GM21381 (cell line): Measurements from ENCODE around the gene REV3L.

Experiments used
- ATAC-seq: cut with Tn5 transposase; IDR thresholded peaks from one replicate; pipeline ENCODE4 v1.9.1; 2021; ENCODE audit warnings: mild to moderate bottlenecking, moderate library complexity; ENCODE audit not compliant: unreplicated experiment

REV3L gene

DNA sequence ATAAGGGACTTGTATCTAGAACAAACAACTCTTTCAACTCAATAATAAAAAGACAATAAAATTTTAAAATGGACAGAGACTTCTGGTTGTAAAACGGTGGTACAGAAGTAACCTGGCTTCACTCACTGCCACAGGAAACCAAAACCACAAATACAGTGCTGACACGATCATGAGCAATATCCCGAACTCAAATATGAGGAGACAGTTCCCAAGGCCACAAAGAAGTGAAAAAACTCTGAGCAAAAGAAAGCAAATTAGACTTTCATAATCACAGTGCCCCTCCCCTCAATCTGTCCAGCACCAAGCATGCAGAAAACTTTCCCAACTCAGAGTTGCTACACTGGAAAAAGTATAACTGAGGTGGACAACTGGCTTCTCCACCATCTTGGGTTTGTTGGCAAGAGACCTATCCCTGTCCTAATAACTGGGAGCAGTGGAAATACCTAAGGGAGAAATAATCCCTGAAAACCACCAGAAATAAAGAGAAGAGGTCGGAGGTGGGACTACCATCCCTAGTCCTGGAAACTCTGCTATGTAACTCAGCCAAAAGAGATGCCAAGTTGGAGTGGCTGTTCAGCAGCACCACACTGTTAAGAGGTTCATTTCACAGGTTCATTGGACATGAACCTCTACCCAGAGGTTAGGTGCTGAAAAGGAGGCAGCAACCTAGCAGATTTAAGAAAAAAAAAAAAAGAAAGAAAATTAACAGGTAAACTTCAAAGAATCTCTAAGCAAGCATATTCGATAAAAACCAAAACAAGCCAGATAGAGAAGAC, 55.5 kb downstream of the REV3L start:
- peak; percentile 72 for ATAC-seq

GRCh38 chr6:111423960-111424846, 58.8 kb downstream of the REV3L start:
- ATAC-seq: no peak

DNA sequence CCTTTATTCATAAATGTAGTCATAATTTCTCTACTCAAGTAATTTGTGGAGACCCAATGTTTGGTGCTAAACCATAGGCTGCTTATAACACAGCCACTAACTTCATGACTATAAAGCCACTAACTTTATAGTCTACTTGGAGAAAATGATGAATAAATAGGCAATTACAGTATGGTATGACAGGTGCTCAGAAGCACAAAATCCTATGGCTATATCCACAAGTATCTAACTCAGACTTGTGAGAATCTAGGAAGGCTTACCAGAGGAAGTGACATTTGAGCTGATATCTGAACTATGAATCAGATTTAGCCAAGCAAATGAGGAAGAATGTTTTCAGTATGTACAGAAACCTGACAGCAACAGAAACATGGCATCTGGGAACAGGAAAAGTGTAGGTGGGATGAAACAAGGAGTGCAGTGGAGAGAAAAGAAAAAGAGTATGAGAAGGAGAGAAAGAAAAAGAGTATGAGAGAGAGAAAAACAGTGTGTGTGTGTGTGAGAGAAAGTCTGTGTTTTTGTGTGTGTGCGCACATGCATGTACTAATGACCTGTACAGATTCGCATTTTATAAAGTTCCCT, 59.9 kb downstream of the REV3L start:
- ATAC-seq: no peak

DNA sequence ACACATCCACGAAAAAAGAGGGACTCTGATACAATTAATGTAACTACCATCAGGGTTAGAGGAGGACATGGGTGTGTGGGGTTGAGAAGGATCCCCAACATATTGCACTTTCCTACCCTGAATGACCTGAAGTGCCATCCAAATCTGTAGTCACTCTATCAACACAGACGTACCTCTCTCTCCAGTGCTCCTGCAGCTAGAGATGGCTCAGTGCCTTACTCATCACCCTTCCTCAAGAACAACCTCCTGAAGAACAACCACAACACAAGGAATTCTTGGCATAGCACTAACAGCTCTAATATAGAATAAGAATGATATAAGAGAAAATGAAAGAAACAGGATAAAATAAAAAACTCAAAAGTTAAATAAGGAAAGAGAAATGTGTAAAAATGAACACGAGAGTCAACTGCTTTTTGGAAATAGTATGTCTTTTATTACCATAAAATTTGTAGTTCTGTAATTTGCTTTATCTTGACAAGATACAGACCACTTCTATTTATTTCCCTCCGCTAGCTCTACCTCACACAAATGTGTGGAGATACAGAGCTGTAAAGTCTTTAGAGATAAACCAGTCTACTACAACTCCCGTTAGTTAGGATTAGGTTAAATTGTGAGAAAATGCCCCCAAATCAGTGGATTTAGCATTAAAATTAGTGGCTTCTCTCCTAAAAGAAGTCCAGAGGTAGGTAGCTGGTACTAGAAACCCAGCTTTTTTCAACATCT, 63.9 kb downstream of the REV3L start:
- no peak for ATAC-seq

- no peak for ATAC-seq
Observed at GRCh38 chr6:111417946-111418345, 65.1 kb downstream of the REV3L start.

- ATAC-seq: no peak
Observed at GRCh38 chr6:111417181-111417585, 65.8 kb downstream of the REV3L start.

- no peak for ATAC-seq
Observed at GRCh38 chr6:111416529-111416928, 66.5 kb downstream of the REV3L start.

DNA sequence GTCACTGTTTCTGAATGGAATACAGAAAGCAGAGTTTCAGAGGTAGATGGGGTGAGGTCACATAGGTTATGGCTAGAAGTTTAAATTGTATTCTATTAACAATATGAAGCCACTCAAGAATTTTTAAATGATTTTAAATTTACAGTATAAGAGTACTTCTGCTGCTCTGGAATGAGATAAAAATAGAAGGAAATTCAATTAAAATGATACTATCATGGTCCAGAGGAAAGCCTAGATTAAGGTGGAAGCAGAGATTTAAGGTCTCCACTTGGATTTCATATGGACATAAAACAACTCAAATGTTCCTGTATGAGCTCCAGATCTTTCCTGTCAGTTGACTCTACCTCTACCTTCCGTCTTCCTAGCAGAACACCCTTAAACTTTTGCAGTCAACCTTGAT, 68.6 kb downstream of the REV3L start:
- no peak for ATAC-seq

- peak; percentile 45 for ATAC-seq
Observed at GRCh38 chr6:111411978-111412566, 70.9 kb downstream of the REV3L start.

- ATAC-seq: no peak
Observed at GRCh38 chr6:111411046-111411445, 72.0 kb downstream of the REV3L start.

DNA sequence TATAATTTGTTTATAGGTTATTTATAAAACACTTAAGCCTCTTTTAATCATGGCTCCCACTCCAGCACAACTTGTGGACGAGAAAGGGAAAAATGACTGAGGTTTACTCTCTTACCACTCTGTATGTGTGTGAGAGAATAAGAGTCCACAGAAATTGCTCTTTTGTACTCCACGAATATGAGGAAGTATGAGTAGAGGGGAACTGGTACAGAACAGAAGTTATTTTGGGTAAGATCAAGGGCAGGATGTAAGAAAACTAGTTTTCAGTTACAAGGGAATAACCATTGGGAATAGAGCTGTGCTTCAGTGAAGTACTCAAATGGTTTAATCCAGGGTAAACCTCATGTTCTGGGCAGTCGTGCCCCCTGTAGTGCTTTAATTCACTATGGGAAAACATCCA, 72.6 kb downstream of the REV3L start:
- ATAC-seq: no peak

DNA sequence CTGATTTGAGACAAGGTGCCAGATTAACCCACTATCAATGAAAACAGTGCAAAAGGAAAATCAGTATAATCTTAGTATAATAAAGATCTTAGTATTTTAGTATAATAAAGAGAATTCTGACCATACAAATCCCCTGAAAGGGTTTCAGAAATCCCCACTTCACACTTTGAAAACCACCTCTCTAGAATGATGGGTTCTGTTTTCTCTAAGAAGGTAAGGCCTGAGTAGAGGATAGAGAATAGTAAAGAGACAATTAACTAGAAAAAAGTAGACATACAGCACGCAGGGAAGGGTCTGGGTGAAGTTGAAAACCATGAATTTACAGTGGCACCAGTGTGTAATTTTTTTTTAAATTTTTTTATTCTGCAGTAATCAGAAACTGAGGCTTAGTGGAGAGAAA, 73.6 kb downstream of the REV3L start:
- no peak for ATAC-seq

- ATAC-seq: no peak
Observed at GRCh38 chr6:111407686-111408085, 75.3 kb downstream of the REV3L start.

DNA sequence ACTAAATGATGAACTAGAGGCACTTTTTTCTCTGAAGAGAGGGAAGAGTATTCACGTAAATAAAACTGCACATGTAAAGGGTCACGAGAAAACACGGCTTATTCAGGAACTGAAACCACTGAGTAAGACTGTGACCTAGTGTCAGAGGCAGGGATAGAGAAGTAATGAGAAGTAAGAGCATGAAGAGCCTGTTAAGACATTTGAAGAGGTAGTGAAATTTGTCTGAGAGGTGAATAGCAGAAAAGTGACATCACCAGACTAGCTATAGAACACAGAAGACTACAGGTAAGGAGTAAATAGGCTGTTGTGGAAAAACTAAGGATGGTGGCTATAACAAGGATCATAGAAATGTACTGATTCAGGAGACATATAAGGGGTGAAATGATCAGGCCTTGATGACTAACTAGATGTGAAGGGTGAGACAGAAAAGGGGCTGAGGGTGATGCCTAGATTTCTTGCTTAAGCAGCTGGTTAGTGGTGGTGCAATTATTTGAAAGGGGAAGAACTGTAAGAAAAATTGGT, 76.8 kb downstream of the REV3L start:
- ATAC-seq: peak; percentile 99

DNA sequence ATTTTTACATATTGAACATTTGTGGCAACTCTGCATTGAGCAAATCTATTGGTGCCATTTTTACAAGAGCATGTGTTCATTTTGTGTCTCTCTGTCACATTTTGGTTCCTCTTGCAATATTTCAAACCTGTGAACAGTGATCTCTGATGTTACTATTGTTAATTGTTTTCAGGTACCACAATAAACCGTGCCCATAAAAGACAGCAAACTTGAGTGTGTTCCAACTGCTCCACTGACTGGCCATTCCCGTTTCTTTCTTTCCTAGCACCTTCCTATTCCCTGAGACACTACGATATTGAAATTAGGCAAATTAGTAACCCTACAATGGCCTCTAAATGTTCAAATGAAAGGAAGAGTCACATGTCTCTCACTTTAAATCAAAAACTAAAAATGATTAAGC, 79.6 kb downstream of the REV3L start:
- ATAC-seq: no peak

DNA sequence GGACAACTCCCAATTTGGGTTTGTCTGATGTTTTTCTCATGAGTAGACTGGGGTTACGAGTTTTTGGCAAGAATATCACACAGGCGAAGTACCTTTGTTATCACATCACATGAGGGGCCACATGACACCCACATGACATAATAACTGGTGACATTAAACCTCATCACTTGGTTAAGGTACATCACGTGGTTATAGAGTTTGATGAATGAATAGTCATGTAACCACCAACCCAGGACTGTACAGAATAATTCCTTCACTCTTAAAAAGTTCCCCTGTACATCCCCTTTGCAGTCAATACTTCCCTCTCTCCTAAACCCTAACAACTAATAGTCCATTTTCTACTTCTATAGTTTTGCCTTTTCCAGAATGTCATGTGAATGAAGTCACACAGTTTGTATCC, 83.4 kb downstream of the REV3L start:
- no peak for ATAC-seq

DNA sequence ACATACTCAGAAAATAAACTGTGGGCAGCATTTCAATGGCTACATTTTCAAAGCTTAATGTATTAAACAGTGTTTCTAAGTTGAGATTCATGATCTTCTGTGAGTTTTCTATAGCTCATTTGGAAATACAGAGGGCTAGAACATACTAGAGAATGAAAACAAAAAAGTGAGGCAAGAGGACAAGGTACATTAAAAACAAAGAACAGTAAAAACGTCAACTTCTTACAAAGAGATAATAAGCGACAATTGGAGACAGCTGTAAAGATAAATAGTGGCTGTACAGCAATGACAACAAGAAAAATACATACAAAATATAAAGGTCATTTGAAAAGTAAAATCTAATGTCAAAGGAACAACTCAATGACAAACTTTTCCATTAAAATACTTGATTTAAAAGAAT, 94.3 kb downstream of the REV3L start:
- no peak for ATAC-seq

- no peak for ATAC-seq
Observed at GRCh38 chr6:111382476-111383294, 100.3 kb downstream of the REV3L start.

GRCh38 chr6:111381728-111382127, 101.3 kb downstream of the REV3L start:
- no peak for ATAC-seq

GRCh38 chr6:111381123-111381522, 101.9 kb downstream of the REV3L start:
- ATAC-seq: no peak
